HG03045 (cell line): Measurements from ENCODE around the gene CUX1.

ENCODE experiments used
- ATAC-seq: cut with Tn5 transposase; IDR thresholded peaks from one replicate; pipeline ENCODE4 v1.9.1; 2021; ENCODE audit warnings: mild to moderate bottlenecking, moderate library complexity; ENCODE audit not compliant: unreplicated experiment

Gene CUX1

DNA sequence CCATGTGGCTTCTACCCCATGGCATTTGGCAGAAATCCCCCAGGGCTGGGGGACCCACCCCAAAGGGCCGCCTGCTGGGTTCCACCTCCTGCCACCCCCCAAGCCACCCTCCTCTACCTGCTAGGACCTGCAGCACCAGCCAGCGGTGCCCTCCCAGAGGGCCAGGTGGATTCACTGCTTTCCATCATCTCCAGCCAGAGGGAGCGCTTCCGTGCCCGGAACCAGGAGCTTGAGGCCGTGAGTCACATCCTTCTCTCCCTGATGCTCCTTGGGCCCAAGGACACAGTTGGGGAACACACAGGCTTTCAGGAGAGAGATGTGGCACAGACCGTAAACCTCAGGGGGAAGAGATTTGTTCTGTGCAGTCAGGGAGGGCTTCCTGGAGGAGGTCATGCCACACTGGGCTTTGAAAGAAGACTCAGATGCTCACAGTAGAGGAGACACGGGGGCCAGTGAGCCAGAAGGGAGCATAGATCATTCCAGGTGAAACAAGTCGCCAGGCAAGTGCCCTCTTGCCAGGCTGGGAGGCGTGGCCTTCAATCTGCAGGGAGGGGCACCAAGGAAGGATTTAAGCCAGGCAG is 457.8 kb downstream of the CUX1 start:
- ATAC-seq, result no peak

DNA sequence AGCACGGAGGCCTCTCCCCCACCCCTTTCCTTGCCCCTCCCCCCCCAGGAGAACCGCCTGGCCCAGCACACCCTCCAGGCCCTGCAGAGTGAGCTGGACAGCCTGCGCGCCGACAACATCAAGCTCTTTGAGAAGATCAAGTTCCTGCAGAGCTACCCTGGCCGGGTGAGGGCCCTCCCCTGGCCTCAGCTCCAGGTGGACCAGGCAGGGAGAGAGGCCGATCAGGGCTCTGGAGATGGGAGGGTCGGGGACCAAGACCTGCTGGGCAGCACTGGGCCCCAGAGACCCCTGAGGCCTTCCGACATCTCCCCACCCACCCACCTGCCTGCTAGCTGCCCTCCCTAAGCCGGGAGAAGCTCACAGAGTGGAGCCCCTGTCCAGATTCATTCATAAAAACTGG is 460.5 kb downstream of the CUX1 start:
- no peak for ATAC-seq

- ATAC-seq, result peak; percentile 68
Measured at GRCh38 chr7:102279537-102280400, 462.3 kb downstream of the CUX1 start.

GRCh38 chr7:102280521-102280920 is 463.1 kb downstream of the CUX1 start:
- no peak for ATAC-seq

GRCh38 chr7:102281785-102282184 is 464.4 kb downstream of the CUX1 start:
- ATAC-seq, result no peak

DNA sequence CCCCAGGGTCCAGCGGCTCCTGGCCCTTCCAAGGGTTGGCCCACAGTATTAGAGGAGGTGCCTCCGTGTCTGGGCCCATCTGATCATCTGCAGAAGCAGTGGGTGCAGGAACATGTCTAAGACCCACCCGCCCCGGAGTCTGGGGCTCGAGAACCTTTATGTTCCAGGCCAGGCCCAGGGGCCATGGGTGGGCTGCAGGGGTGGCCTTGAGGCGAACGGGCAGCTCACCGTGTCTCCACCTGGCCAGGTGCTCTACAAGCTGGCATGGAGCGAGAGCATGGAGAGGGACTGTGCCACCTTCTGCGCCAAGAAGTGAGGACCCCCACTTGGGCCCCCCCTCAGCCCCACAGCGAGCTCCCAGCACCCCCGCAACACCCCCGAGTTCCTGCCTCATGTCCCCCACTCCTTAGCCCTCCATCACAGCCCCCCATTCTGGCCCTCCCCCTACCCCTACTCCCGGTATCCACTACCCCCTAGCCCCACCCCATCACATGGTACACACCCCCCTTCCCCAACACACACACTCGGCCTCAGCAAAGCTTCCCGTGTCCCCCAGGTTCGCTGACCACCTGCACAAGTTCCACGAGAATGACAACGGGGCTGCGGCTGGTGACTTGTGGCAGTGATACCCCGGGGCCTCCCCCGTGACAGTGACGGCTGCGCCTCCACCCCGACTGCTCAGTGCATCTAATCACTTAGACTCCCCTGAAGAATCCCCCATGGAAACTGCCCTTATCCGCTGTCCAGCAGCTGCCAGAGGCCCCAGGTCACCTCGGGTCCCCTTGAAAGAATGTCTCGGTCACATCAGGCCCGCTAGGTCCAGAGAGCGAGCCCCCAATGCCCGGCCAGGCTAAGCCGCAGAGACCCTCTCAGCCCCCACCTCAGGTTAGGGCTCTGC is 465.3 kb downstream of the CUX1 start:
- no peak for ATAC-seq

DNA sequence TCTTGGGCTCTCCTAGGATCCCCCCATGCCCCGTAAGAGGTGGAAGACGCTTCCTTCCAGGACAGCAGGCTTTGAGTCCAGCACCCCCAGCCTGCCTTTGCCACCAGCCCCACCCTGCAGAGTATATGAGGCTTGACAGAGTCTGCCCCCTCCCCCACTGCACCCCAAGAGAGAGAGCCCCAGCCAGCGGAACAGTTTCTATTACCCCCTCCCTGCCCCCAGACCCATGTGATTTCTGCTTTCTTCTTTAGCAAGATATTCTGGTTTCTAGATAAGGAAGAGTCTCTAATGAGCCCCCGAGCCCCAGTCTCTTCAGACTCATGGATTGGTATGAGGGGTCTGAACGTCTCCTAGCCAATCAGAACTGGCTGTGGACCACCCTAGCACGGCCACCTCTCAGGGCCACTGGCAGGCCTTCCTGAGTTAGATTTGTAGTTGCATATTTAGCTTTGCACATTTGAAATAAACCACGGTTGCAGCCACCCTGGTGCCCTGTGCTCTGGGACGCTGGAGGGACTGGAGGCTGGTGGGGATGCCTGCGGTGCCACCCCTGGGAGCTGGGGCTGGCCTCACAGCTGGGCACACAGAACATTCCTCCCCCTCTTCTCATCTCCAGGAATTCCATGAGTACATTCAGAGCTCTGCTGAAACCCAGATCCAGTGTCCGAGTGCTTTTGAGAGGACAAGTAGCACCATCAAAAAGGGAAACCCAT is 466.2 kb downstream of the CUX1 start:
- ATAC-seq, result no peak

DNA sequence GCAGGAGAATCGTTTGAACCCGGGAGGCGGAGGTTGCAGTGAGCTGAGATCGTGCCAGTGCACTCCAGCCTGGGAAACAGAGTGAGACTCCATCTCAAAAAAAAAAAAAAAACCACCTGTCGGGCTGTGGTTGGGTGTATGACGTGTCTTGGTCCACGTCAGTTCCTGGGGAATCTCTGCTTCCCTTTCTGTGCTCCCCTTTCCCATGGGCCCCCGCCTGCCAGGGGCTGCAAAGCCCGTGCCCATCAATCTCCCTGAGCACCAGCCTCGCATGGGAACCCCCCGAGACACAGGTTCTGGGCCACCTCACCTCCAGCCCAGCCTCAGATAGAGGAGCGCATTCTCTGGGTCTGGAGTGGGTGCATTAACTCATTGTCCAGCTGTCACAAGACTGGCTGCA is 467.0 kb downstream of the CUX1 start:
- no peak for ATAC-seq

DNA sequence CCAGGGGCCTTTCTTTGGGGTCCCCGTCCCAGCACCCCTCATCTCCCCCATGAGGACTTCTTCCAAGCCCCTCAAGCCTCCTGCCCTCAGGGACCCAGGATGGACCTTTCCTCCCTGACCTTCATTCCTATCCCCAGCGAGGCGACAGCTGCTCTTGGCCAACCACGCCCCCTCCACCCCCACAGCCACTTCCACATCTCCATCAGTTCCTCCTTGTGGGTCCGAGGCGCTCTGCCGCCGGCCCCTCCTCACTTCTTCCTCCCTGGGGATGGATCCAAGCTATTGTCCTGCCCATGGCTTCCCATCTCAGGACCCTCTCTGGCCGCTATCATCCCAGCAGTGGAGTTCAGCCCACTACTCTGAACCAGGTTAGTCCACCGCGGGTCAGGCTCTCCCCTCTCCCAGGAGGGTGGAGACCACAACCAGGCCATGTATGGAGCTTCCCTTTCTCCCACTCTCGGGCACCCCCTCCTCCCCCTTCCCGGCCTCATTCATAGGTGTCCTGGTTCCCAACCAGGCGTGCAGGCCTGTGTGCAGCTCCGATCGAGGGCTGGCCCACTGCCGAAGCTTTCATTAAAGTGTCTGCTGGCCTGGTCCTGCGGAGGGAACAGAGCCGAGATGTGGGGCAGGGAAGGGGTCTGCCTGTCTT is 467.6 kb downstream of the CUX1 start:
- ATAC-seq, result no peak

- ATAC-seq, result no peak
Measured at GRCh38 chr7:102285540-102286236, 468.3 kb downstream of the CUX1 start.

DNA sequence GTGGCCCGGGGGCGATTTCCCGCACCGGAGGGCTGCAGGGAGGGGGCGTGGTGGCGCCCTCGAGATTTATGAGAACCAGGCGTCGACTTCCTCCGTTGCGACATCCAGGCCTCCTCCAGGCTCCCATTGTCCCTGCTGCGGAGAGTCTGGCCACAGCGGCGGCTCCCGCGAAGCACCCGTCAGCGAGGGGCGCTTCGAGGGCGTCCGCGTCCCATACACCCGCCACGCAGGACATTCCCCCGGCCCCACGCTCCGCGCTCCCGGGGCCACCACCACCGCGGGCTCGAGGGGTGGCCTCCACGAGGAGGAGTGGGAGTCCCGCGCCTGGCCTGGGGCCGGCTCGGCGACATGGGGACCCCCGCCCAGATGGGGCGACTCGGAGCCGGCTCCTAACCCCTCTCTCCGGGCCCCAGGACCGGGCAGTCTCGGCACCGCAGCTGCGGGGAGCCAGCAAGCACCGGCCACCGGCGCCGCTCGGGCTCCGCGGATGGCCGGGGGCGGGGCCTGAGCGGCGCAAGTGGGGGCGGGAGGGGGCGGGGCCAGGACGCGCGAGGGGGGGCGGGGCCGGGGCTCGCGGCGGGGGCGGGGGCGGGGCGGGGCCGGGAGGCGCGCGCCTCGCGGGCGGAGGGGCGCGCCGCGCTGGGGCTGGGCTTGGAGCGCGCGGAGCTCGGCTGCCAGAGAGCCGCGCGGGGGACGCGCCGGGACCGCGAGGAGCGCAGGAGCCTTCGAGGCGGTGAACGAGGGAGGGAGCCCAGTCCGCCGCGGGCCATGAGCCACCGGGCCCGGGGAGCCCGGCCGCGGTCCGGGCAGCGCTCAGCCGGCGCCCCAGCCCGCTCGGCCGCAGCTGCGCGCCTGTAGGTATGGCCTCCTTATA is 469.0 kb downstream of the CUX1 start, which contains the start of gene SH2B2:
Gene SH2B2, plus strand, starts transcription at position 632 of the 874 bp plus-strand sequence. CDS start 13,683 bp downstream, outside the sequence.
- ATAC-seq, result peak; percentile 29

DNA sequence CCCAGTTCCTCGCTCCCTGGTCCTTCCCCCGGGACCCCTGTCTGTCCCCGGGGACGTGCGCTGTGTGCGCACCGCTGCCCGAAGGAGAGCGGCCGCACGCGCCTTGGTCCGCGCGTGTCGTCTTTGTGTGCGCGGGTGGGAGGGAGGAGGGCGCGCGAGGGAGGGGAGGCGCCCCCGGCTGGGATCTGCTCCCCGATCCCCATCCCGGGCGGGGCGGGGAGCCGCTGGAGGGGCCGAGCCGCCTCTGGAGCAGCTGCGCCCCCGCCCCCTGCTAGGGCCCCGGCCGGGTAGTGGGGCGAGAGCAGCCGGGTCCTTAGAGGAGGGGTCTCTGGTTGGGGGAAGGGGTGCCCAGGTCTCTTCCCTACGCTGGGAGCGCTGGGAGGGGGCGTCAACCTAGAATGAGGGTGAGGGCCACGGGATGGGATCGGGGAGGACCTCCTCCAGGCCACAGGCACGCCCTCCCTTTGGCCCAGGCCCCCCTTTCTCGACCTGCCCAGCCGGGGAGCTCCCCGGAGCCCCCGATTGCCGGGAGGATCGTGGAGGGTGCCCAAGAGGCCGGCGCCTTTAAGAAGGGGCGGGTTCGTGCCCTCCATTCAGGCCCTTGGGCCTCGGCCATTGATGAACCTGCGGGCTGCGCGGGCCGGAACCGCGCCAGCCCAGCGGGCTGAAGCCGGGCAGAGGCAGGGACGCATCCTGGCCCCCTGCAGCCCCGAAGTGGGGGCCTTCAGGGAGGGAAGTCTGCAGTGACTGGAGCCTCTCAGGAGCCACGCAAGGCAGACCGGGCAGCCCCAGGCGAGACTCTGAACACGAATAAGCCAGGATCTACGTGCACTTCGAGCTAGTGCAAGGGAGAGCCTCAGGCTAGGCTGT is 469.9 kb downstream of the CUX1 start:
- peak; percentile 27 for ATAC-seq

- ATAC-seq, result no peak
Measured at GRCh38 chr7:102287981-102288278, 470.5 kb downstream of the CUX1 start.

DNA sequence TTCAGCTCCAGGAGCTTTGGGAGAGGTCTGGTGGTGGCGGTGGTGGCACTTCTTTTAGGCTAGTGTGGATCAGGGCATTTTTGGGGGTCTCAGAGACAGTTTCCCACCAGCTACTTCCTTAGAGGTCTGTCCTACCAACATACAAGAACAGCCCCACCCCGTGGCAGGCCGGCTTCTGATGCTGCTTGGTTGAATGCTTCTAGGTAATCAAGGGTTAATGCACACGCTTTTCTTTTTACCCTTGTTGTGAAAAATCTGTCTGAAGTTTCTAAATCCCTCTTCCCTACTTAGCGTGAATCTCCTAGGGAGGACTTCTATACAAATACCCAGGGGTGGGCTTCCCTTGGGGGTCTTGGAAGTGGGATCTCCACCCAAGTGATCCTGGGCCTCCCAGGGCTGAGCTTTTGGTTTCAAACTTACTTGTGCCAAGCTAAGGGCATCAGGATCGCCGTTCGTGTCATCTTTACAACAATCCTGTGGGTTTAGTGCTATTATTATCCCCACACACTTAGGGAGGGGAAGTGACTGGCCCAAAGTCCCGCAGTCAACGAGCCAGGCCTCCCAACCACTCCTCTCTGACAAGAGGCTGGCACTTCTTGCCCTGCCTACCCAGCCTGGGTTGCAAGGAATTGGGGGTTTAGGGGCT is 471.0 kb downstream of the CUX1 start:
- no peak for ATAC-seq

- no peak for ATAC-seq
Measured at GRCh38 chr7:102289057-102289456, 471.6 kb downstream of the CUX1 start.

GRCh38 chr7:102291056-102291915 is 473.9 kb downstream of the CUX1 start:
- peak; percentile 42 for ATAC-seq

DNA sequence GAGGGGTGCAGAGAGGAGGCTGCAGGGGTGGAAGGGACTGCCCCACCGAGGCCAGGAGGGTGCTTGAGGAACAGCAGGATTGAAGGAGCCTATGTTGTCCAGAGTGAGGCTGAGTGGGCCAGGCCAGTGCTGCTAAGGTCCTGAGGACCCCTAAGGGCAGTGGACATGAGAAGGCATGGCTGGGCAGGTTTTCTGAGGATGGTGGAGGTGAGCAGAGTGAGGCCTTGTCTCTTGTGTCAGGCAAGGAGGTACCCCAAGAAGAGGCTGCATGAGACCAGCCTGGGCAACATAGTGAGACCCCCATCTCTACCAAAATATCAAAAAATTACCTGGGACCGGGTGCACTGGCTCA is 474.5 kb downstream of the CUX1 start:
- ATAC-seq, result no peak
